Ovary (tissue), 9 donors: Measurements from ENCODE around the gene JARID2. TPM values are rescaled to one million over a fixed set of nuclear protein-coding genes. Genes with fewer than 3 reads are reported as not detected.

Source experiments
- DNase-seq, 5 donors: peaks; one replicate each; pipeline ENCODE4 v3.0.0-alpha.2; 2019 to 2020
- H3K27ac ChIP-seq, 2 donors: fragments of 200-600 bp; one replicate each; pipeline versions ENCODE4 v1.5.1 to v1.8.0; 2019 to 2022
- H3K27me3 ChIP-seq: fragments of 200-600 bp; one replicate; pipeline ENCODE4 v1.8.0; 2022
- H3K36me3 ChIP-seq: fragments of 200-600 bp; sonication (generic); one replicate; pipeline ENCODE4 v1.5.1; 2019
- H3K4me1 ChIP-seq: one replicate; pipeline ENCODE4 v1.8.1; 2013; ENCODE audit warnings: mild to moderate bottlenecking, moderate library complexity; ENCODE audit not compliant: insufficient read depth
- H3K4me3 ChIP-seq: fragments of 200-600 bp; sonication (generic); one replicate; pipeline ENCODE4 v1.5.1; 2017
- H3K9me3 ChIP-seq, 2 donors: fragments of 200-600 bp in 1 of 2; sonication (generic) in 1 of 2; one replicate each; pipeline versions ENCODE4 v1.5.1 to v1.8.1; 2013 to 2019; ENCODE audit warnings: mild to moderate bottlenecking in 1 of 2, moderate library complexity in 1 of 2
- EP300 ChIP-seq: sonication (generic); formaldehyde crosslinking; IDR thresholded peaks from one replicate; pipeline ENCODE4 v1.6.1; 2017; ENCODE audit warnings: antibody characterized with exemption
- POLR2A ChIP-seq: fragments of 450-650 bp; IDR thresholded peaks from one replicate; pipeline ENCODE4 v1.6.1; 2017; ENCODE audit warnings: antibody characterized with exemption, mild to moderate bottlenecking, moderate library complexity
- WGBS, 3 donors: extraction: QIAGEN DNeasy Blood & Tissue Kit in 1 of 3; methylation state at CpG; one replicate each; pipeline versions ENCODE4 v1.1.5 to v1.1.7; 2013 to 2017; 5-methylcytosine and 5-hydroxymethylcytosine counted together
- intact Hi-C, 4 donors: fragments of 100-400 bp; cut with DNase I; formaldehyde crosslinking; loops; one replicate each; pipeline versions ENCODE4 v1.11.0 to v1.15.1; 2022 to 2023
- polyA plus RNA-seq, 2 donors: library from polyadenylated mRNA; stranded (reverse); fragments of 200-250 nt in 1 of 2; fragments of 350-450 nt in 1 of 2; fragmentation: Illumina TruSeq in 1 of 2; extraction: RNeasy Lipid Tissue Mini Kit (QIAGEN cat#74804) in 1 of 2; gene quantifications; one replicate each; pipeline ENCODE4 v1.2.3, GENCODE V29; 2013 to 2014
- total RNA-seq, 7 donors: library from RNA; depleted of rRNA in 2 of 7; stranded (reverse); fragments of >200 nt in 2 of 7; fragmentation: NEBNext Ultra II Directional in 3 of 7; extraction: Animal tissue kit (Norgen Biotek cat#: 25700) in 3 of 7; gene quantifications; one replicate each; pipeline versions ENCODE4 v1.1.0 to v1.2.4, GENCODE V29; 2016 to 2023
- TF ChIP-seq, protein P1 (sequence below), 3 donors: fragments of 450-650 bp in 2 of 3; fragments of 200-600 bp in 1 of 3; IDR thresholded peaks; one replicate each; pipeline versions ENCODE4 v1.5.1 to v1.8.0; 2016 to 2022; ENCODE audit warnings: antibody characterized with exemption in 3 of 3, mild to moderate bottlenecking in 1 of 3
- donor health status: DM: no; HTN: no; CAD: no; lungs with moderate emphysema.
- donor health status: DM: no; HTN: no; CAD: no.
- donor health status: Bipolar disorder and iron deficiency.
- donor health status: DM: yes; HTN: yes; CAD: no.
- donor health status: DM: no; HTN: no; CAD: no.
- donor health status: DM: yes; HTN: yes; CAD: no.

Gene JARID2
- total and polyA plus RNA-seq, 9 donors, result 4.5 to 17.4 (median 8.7) TPM

DNA sequence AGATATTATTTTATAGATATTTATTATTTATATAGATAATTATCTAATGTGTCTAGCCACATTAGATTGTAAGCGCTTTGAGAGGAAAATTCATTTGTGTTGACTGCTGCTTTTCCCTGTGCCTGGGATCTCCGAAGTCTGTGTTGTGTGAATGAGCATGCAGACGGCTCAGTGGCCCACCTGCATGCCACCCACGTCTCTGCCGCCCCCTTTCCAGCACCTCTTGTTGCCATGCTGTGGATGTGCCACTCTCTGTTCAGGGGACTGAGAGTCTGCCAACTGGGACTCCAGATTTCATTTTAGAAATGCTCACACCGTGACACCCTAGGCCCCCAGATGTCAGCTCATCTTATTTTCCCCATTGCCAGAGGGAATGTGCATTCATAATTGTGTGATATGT, 139.7 kb downstream of the JARID2 start:
- Histone ChIP-seq H3K27ac (no peak overlapping the region), H3K4me3 (no peak overlapping the region), H3K36me3 (no peaks in the 10 kb centered on the region), H3K27me3 (no peaks in the 10 kb centered on the region), H3K9me3 (no peaks in the 10 kb centered on the region), H3K4me1 (peaks cover 8% of the 10 kb centered on the region)
- TF ChIP-seq EP300 (no peak), POLR2A (no peak)
- TF ChIP-seq, protein P1, sequence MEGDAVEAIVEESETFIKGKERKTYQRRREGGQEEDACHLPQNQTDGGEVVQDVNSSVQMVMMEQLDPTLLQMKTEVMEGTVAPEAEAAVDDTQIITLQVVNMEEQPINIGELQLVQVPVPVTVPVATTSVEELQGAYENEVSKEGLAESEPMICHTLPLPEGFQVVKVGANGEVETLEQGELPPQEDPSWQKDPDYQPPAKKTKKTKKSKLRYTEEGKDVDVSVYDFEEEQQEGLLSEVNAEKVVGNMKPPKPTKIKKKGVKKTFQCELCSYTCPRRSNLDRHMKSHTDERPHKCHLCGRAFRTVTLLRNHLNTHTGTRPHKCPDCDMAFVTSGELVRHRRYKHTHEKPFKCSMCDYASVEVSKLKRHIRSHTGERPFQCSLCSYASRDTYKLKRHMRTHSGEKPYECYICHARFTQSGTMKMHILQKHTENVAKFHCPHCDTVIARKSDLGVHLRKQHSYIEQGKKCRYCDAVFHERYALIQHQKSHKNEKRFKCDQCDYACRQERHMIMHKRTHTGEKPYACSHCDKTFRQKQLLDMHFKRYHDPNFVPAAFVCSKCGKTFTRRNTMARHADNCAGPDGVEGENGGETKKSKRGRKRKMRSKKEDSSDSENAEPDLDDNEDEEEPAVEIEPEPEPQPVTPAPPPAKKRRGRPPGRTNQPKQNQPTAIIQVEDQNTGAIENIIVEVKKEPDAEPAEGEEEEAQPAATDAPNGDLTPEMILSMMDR (IDR thresholded peaks at IDR 0.05), result no peak
- no peak for DNase-seq
- 90 to 92% (median 92%) methylated on average over 6 of the region's 6 CpGs for WGBS, 3 donors
- intact Hi-C loops, result no loop called here

DNA sequence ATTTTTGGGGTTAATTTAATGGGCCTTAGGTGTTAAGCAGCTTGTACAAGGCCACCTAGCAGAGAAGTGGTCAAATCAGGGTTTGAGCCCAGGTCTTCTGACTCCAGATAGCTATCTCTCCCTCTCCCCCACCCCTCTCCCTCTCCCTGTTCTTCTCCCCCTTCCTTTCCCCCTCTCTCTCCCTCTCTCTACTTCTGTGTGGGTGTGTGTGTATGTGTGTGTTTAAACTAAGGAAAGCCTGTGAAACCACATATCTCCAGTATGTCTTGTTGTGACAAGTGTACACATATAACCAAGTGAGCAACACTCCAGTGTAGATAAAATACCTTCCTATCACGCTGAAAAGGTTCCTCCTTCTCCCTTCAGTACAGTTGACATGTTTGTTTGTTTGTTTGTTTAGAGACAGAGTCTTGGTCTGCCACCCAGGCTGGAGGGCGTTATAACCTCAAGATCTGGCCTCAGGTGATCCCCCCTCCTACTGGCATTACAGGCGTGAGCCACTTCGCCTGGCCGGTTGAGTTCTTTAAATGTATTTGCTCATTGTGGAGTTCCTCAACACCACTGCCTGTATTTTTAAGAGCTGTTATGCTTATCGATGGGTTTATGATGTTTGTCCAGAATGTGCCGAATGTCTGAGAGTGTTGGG, 140.4 kb downstream of the JARID2 start:
- H3K4me1 ChIP-seq, result peaks cover 10% of the 10 kb centered on the region
- intact Hi-C loops, result no loop called here
- no peaks in the 10 kb centered on the region for H3K36me3 ChIP-seq
- no peak for DNase-seq
- no peak for TF ChIP-seq POLR2A
- no peak for TF ChIP-seq EP300
- TF ChIP-seq, protein P1 (IDR thresholded peaks at IDR 0.05), result no peak
- 79 to 84% (median 80%) methylated on average over 7 of the region's 7 CpGs for WGBS, 3 donors
- H3K27ac ChIP-seq, result no peak overlapping the region
- no peak overlapping the region for H3K4me3 ChIP-seq
- no peaks in the 10 kb centered on the region for H3K9me3 ChIP-seq
- H3K27me3 ChIP-seq, result no peaks in the 10 kb centered on the region

DNA sequence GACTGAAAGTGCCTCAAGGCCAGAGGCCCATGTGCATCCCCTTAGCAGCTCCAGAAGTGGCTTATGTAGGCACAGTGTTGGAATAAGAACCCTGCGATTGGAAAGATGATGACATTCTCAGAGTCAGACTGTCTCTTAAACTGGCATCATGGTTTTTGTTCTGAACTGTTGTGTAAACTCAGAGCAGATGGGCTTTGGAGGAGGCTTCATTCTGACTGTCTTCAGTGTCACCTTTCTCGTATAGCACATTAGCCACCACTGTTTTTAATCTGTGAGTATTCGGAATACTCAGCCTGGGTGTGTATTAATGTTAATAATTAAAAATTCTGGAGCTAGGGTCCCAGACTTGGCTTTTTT, 140.9 kb downstream of the JARID2 start:
- intact Hi-C loops, result no loop called here

DNA sequence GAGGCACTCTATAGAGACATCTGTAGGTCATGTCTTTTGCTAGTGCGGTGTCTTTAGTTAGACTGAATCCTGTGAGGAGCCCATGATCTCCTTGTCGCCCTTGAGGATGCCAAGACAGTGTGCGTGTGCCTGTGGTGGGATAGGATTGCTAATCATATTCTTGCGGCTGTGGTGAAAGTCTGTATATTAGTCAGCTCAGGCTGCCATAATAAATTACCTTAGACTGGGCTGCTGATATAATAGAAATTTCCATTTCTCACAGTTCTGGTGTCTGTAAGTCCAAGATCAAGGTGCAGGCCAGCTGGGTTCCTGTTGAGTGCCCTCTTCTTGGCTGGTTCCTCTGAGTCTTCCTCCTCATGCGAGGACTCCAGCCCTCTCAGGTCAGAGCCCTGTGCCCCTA, 141.2 kb downstream of the JARID2 start:
- H3K27me3 ChIP-seq, result no peaks in the 10 kb centered on the region
- peaks cover 10% of the 10 kb centered on the region for H3K4me1 ChIP-seq
- no peaks in the 10 kb centered on the region for H3K36me3 ChIP-seq
- intact Hi-C loops, result no loop called here
- no peak overlapping the region for H3K4me3 ChIP-seq
- no peak for DNase-seq
- H3K9me3 ChIP-seq, result no peaks in the 10 kb centered on the region
- TF ChIP-seq, protein P1 (IDR thresholded peaks at IDR 0.05), result no peak
- TF ChIP-seq EP300 (no peak), POLR2A (no peak)
- no peak overlapping the region for H3K27ac ChIP-seq
- WGBS, 3 donors, result 75 to 94% (median 84%) methylated on average over 5 of the region's 5 CpGs

More for the DNA sequence above, 140.9 kb downstream of the JARID2 start:
- WGBS, 3 donors, result 90 to 97% (median 95%) methylated on average over 3 of the region's 3 CpGs
- TF ChIP-seq, protein P1 (IDR thresholded peaks at IDR 0.05), result no peak
- Histone ChIP-seq H3K27me3 (no peaks in the 10 kb centered on the region), H3K4me3 (no peak overlapping the region), H3K9me3 (no peaks in the 10 kb centered on the region), H3K27ac (no peak overlapping the region), H3K4me1 (peaks cover 10% of the 10 kb centered on the region), H3K36me3 (no peaks in the 10 kb centered on the region)
- DNase-seq, result no peak
